HEK293 (cell line): ENCODE results near the gene NIPBL.

Source experiments
- CTCF ChIA-PET: fragments of 350-600 bp; formaldehyde crosslinking; extraction: SDS; loops from one replicate; lab custom pipeline; 2021; ENCODE audit warnings: antibody characterized with exemption; lab: Yijun Ruan, JAX
- POLR2A ChIA-PET: fragments of 300-600 bp; formaldehyde crosslinking; extraction: SDS; loops from one replicate; lab custom pipeline; 2020; ENCODE audit warnings: antibody characterized with exemption, inconsistent platforms; lab: Yijun Ruan, JAX
- H3K27ac ChIP-seq: fragments of 200-500 bp; sonication (Bioruptor generic); 2 replicates; pipeline ENCODE4 v1.5.1; 2014; ENCODE audit warnings: low read depth, low read length, control low read depth, inconsistent platforms; ENCODE audit errors: extremely low read depth
- H3K36me3 ChIP-seq, 2 experiments: fragments of 200-500 bp in 1 of 2; sonication (Bioruptor generic) in 1 of 2; 1 replicate in 1 of 2; 2 replicates in 1 of 2; pipeline ENCODE4 v1.5.1; 2014 to 2017; ENCODE audit warnings: inconsistent platforms in 2 of 2, low read length in 2 of 2; ENCODE audit not compliant: control insufficient read depth in 2 of 2, insufficient read depth in 1 of 2
- H3K4me1 ChIP-seq: fragments of 200-500 bp; sonication (Bioruptor generic); 2 replicates; pipeline ENCODE4 v1.5.1; 2014; ENCODE audit warnings: mild to moderate bottlenecking, low read length, inconsistent platforms; ENCODE audit not compliant: control insufficient read depth, insufficient read depth
- H3K4me3 ChIP-seq: 2 replicates; pipeline ENCODE4 v1.5.1; 2011; ENCODE audit warnings: low read depth, mild to moderate bottlenecking, control low read depth, low read length, moderate library complexity
- H3K9me3 ChIP-seq: fragments of 200-500 bp; sonication (Bioruptor generic); 2 replicates; pipeline ENCODE4 v1.5.1; 2014; ENCODE audit warnings: low read depth, low read length, inconsistent platforms; ENCODE audit not compliant: control insufficient read depth, insufficient read depth
- ELK4 ChIP-seq: IDR thresholded peaks from 2 replicates; pipeline ENCODE4 v1.6.1; 2011; ENCODE audit warnings: mild to moderate bottlenecking, low read depth, low read length, borderline replicate concordance
- HOXA7 ChIP-seq: sonication (generic); formaldehyde crosslinking; IDR thresholded peaks from 2 replicates; pipeline ENCODE4 v1.8.1; 2022; ENCODE audit warnings: missing genetic modification reagents, borderline replicate concordance
- SETDB1 ChIP-seq: IDR thresholded peaks from one replicate; pipeline ENCODE4 v1.6.1; 2017; ENCODE audit warnings: mild to moderate bottlenecking, low read length, moderate library complexity, mixed read lengths; ENCODE audit not compliant: insufficient read length
- ZBTB11 ChIP-seq: fragments of 450-650 bp; formaldehyde crosslinking; conservative IDR thresholded peaks from 2 replicates; pipeline ENCODE4 v1.5.1; 2016; ENCODE audit warnings: low read depth, missing biosample characterization, missing genetic modification characterization
- ZNF121 ChIP-seq: fragments of 450-650 bp; formaldehyde crosslinking; IDR thresholded peaks from 2 replicates; pipeline ENCODE4 v1.5.1; 2016; ENCODE audit warnings: missing biosample characterization, missing genetic modification characterization
- ZNF146 ChIP-seq: fragments of 450-650 bp; formaldehyde crosslinking; IDR thresholded peaks from 2 replicates; pipeline ENCODE4 v1.5.1; 2016; ENCODE audit warnings: missing biosample characterization, missing genetic modification characterization
- ZNF2 ChIP-seq: fragments of 450-650 bp; formaldehyde crosslinking; IDR thresholded peaks from 2 replicates; pipeline ENCODE4 v1.5.1; 2016; ENCODE audit warnings: missing biosample characterization, missing genetic modification characterization
- ZNF449 ChIP-seq: fragments of 450-650 bp; formaldehyde crosslinking; IDR thresholded peaks from 2 replicates; pipeline ENCODE4 v1.5.1; 2017; ENCODE audit warnings: missing biosample characterization, mild to moderate bottlenecking, missing genetic modification characterization, moderate library complexity
- ZNF513 ChIP-seq: fragments of 450-650 bp; IDR thresholded peaks from 2 replicates; pipeline ENCODE4 v1.5.1; 2018; ENCODE audit warnings: missing biosample characterization, missing genetic modification characterization
- ZNF518A ChIP-seq: fragments of 450-650 bp; formaldehyde crosslinking; conservative IDR thresholded peaks from 2 replicates; pipeline ENCODE4 v1.5.1; 2016; ENCODE audit warnings: low read depth, missing biosample characterization, missing genetic modification characterization
- ZNF521 ChIP-seq: fragments of 450-650 bp; formaldehyde crosslinking; IDR thresholded peaks from 2 replicates; pipeline ENCODE4 v1.5.1; 2017; ENCODE audit warnings: missing biosample characterization, mild to moderate bottlenecking, missing genetic modification characterization
- ZNF561 ChIP-seq: fragments of 450-650 bp; IDR thresholded peaks from 2 replicates; pipeline ENCODE4 v1.5.1; 2018; ENCODE audit warnings: missing biosample characterization, missing genetic modification characterization, borderline replicate concordance
- ZNF610 ChIP-seq: fragments of 450-650 bp; formaldehyde crosslinking; IDR thresholded peaks from 2 replicates; pipeline ENCODE4 v1.5.1; 2016; ENCODE audit warnings: missing biosample characterization, missing genetic modification characterization, borderline replicate concordance
- ZNF777 ChIP-seq: fragments of 450-650 bp; formaldehyde crosslinking; IDR thresholded peaks from 2 replicates; pipeline ENCODE4 v1.5.1; 2017; ENCODE audit warnings: missing biosample characterization, missing genetic modification characterization, borderline replicate concordance
- ZNF785 ChIP-seq: fragments of 450-650 bp; formaldehyde crosslinking; IDR thresholded peaks from 2 replicates; pipeline ENCODE4 v1.5.1; 2016; ENCODE audit warnings: missing biosample characterization, missing genetic modification characterization

NIPBL gene

GRCh38 chr5:36969700-36970395 is 93.3 kb downstream of the NIPBL start:
- Histone ChIP-seq H3K36me3 (peaks cover 27 to 42% of the 10 kb centered on the region in 2 experiments), H3K4me1 (peaks cover 2% of the 10 kb centered on the region), H3K4me3 (no peak overlapping the region), H3K27ac (no peak overlapping the region), H3K9me3 (no peaks in the 10 kb centered on the region)
- POLR2A ChIA-PET, result no interaction called here
- CTCF ChIA-PET, result interaction anchor here (0.6 to 1.4 kb wide), 2 partner anchors 18 to 99 kb away, joined by 3 read pairs; no protein-coding TSS in a partner anchor
- peak; percentile 91 for TF ChIP-seq ZNF121 (tag by site-specific recombination)
- no peak for TF ChIP-seq ZNF2 (tag by site-specific recombination)

- Histone ChIP-seq H3K36me3 (peaks cover 19 to 42% of the 10 kb centered on the region in 2 experiments), H3K4me1 (peaks cover 15% of the 10 kb centered on the region), H3K4me3 (no peak overlapping the region), H3K27ac (no peak overlapping the region), H3K9me3 (no peaks in the 10 kb centered on the region)
- no peak for TF ChIP-seq ZNF146 (tag by site-specific recombination)
- no peak for TF ChIP-seq HOXA7 (CRISPR knock-in tag)
- no peak for TF ChIP-seq ZNF561
- TF ChIP-seq SETDB1, result peak; percentile 24
- 0 out of 2 replicates have a peak, but pooled peaks have one; percentile 40 for TF ChIP-seq ZNF610 (tag by site-specific recombination)
- TF ChIP-seq ZNF513, result no peak
- CTCF ChIA-PET, result no interaction called here
- POLR2A ChIA-PET, result no interaction called here
Measured at GRCh38 chr5:36978196-36978595, 101.6 kb downstream of the NIPBL start.

- POLR2A ChIA-PET, result no interaction called here
- H3K4me3 ChIP-seq, result no peak overlapping the region
- CTCF ChIA-PET, result no interaction called here
- no peak overlapping the region for H3K27ac ChIP-seq
- H3K9me3 ChIP-seq, result no peaks in the 10 kb centered on the region
- H3K36me3 ChIP-seq, result peaks cover 11 to 18% of the 10 kb centered on the region in 2 experiments; a peak in 2 of 3 replicates
- peaks cover 18% of the 10 kb centered on the region; the same call in 1 of the 2 replicates for H3K4me1 ChIP-seq
- TF ChIP-seq ELK4 (no peak), ZBTB11 (tag by site-specific recombination) (no peak), ZNF521 (tag by site-specific recombination) (no peak), ZNF518A (tag by site-specific recombination) (no peak), HOXA7 (CRISPR knock-in tag) (no peak), ZNF777 (tag by site-specific recombination) (no peak), ZNF785 (no peak), ZNF449 (tag by site-specific recombination) (no peak)
Measured at GRCh38 chr5:36982146-36982545, 105.6 kb downstream of the NIPBL start.
